Left ventricle myocardium inferior (tissue), 1 donor: ENCODE measurements around the gene DPP9. TPM values are rescaled to one million over a fixed set of nuclear protein-coding genes. Genes with fewer than 3 reads are reported as not detected.

Experiments
- DNase-seq: peaks from one replicate; pipeline ENCODE4 v3.0.0-alpha.2; 2020
- H3K27ac ChIP-seq: fragments of 200-600 bp; replicated peaks from 2 replicates; pipeline ENCODE4 v1.8.0; 2021
- H3K27me3 ChIP-seq: fragments of 200-600 bp; 2 replicates; pipeline ENCODE4 v1.8.0; 2021; ENCODE audit warnings: low read depth
- H3K36me3 ChIP-seq: fragments of 200-600 bp; 2 replicates; pipeline ENCODE4 v1.8.0; 2021
- H3K4me1 ChIP-seq: fragments of 200-600 bp; 2 replicates; pipeline ENCODE4 v1.8.0; 2021
- H3K4me3 ChIP-seq: fragments of 200-600 bp; 2 replicates; pipeline ENCODE4 v1.8.0; 2021; ENCODE audit warnings: mild to moderate bottlenecking, moderate library complexity
- H3K9me3 ChIP-seq: fragments of 200-600 bp; replicated peaks from 2 replicates; pipeline ENCODE4 v1.8.0; 2021
- intact Hi-C: fragments of 100-400 bp; cut with micrococcal nuclease; formaldehyde crosslinking; loops from one replicate; pipeline ENCODE4 v1.11.0; 2022
- microRNA-seq: library from miRNA; unstranded; fragments of <30 nt; microRNA quantifications from one replicate; pipeline ENCODE4 v1.2.0, GENCODE V29; 2020
- total RNA-seq: library from RNA; stranded (reverse); fragmentation: NEBNext Ultra II Directional; extraction: Animal tissue kit (Norgen Biotek cat#: 25700); gene quantifications from one replicate; pipeline ENCODE4 v1.2.1, GENCODE V29; 2021
- TF ChIP-seq, protein P1 (sequence below): fragments of 200-600 bp; IDR thresholded peaks from 2 replicates; pipeline ENCODE4 v1.8.0; 2021; ENCODE audit warnings: antibody characterized with exemption, mild to moderate bottlenecking, borderline replicate concordance
- donor health status: DM: no; HTN: yes; CAD: no; lungs with severe emphysema.

DPP9 gene
- total RNA-seq, 1 donor from 2014 or later = 52.5 TPM

DNA sequence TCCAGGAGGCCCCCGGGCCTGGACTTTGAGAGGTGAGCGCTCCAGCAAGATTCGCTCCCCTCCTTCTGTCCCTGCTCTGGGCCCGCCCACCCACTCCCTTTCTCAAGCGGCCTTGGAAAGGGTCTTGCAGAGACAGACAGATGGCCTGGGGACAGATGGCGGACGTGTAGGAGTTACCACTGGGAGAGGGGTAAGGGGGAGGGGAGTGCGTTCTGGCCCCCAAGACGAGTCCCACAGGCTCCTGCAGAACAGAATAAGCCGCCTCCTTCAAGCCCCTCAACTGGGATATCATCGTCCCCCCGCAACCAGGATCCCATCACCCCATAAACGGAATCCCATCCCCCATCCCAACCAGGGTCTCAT is 87.9 kb downstream of the DPP9 start:
- intact Hi-C loops = loop anchor here (5.0 kb wide), 1 partner anchor 58 kb away; no protein-coding TSS in a partner anchor
- Histone ChIP-seq H3K9me3 (no peaks in the 10 kb centered on the region), H3K4me3 (peak overlapping the region; percentile 66), H3K27ac (peak overlapping the region; percentile 56), H3K36me3 (no peaks in the 10 kb centered on the region), H3K4me1 (peaks cover 53% of the 10 kb centered on the region), H3K27me3 (no peaks in the 10 kb centered on the region)
- no peak for DNase-seq
- TF ChIP-seq, protein P1, sequence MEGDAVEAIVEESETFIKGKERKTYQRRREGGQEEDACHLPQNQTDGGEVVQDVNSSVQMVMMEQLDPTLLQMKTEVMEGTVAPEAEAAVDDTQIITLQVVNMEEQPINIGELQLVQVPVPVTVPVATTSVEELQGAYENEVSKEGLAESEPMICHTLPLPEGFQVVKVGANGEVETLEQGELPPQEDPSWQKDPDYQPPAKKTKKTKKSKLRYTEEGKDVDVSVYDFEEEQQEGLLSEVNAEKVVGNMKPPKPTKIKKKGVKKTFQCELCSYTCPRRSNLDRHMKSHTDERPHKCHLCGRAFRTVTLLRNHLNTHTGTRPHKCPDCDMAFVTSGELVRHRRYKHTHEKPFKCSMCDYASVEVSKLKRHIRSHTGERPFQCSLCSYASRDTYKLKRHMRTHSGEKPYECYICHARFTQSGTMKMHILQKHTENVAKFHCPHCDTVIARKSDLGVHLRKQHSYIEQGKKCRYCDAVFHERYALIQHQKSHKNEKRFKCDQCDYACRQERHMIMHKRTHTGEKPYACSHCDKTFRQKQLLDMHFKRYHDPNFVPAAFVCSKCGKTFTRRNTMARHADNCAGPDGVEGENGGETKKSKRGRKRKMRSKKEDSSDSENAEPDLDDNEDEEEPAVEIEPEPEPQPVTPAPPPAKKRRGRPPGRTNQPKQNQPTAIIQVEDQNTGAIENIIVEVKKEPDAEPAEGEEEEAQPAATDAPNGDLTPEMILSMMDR = no peak

DNA sequence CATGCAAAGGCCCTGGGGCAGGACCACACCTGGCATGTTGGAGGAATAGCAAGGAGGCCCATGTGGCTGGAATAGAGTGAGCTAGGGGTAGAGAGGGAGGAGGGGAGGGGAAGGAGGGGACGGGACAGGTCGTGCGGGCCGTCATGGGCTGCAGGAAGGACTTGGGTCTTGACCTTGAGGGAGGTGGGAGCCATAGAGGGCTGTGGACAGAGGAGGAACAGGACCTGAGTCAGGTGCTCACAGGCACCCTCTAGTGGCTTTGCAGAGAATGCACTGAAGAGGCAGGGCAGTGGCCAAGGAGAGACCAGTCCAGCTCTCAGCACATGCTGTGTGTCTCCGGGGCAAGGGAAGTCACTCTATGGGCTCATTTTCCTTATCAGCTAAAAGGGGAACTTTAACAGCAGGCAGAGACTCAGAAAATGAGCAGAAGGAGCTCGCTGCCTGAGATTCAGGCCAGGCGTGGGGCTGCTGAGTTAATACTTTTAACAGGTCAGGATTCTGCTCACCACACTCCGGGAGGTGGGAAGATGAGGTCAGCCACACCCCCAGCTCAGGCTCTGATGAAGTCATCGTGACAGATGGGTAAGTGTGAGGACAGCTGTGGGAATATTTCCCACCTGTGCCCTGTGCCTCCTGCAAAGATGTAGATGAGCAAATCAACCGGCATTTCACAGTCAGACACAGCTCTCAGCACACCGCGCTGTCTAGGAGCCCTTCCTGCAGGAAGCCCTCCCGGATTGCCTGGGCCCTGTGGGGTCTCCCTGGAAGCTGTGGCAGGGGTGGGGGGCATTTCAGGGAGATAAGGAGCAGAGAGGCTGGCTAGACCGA is 90.3 kb downstream of the DPP9 start:
- H3K27ac ChIP-seq = peak overlapping the region; percentile 51
- intact Hi-C loops = no loop called here
- no peak overlapping the region for H3K4me3 ChIP-seq
- TF ChIP-seq, protein P1 = peak; percentile 86
- no peaks in the 10 kb centered on the region for H3K9me3 ChIP-seq
- H3K4me1 ChIP-seq = peaks cover 33% of the 10 kb centered on the region
- no peaks in the 10 kb centered on the region for H3K27me3 ChIP-seq
- peak; percentile 58 for DNase-seq
- no peaks in the 10 kb centered on the region for H3K36me3 ChIP-seq

Small RNAs within 50 kb of the gene (microRNA-seq; reads per million reads assigned to microRNA genes)
- gene MIR7-3 = not detected

Other genes with a start within 250 kb of the DPP9 start
- 162 TPM for gene PLIN4, start 205.4 kb downstream of the DPP9 start, total RNA-seq
- gene PLIN5, start 188.6 kb downstream of the DPP9 start, total RNA-seq = 73.5 TPM
- gene LRG1, start 183.8 kb downstream of the DPP9 start, total RNA-seq = 0.41 TPM
- gene SEMA6B, start 164.2 kb downstream of the DPP9 start, total RNA-seq = 7.2 TPM
- 4.2 TPM for gene TNFAIP8L1, start 84.3 kb downstream of the DPP9 start, total RNA-seq
- 26.3 TPM for gene MYDGF, start 53.5 kb downstream of the DPP9 start, total RNA-seq
- 46.5 TPM for gene FEM1A, start 67.9 kb upstream of the DPP9 start, total RNA-seq
- 6.1 TPM for gene TICAM1, start 107.9 kb upstream of the DPP9 start, total RNA-seq
- gene PLIN3, start 143.8 kb upstream of the DPP9 start, total RNA-seq = 26.7 TPM
- not detected for gene ARRDC5, start 179.1 kb upstream of the DPP9 start, total RNA-seq
- 1.3 TPM for gene UHRF1, start 185.7 kb upstream of the DPP9 start, total RNA-seq
- gene KDM4B, start 245.3 kb upstream of the DPP9 start, total RNA-seq = 34.1 TPM